ENCODE results near the gene TMEM131L.

Gene TMEM131L

GRCh38 chr4:153628796-153629315, 162.7 kb downstream of the TMEM131L start:
- DNase-seq, result no peak

GRCh38 chr4:153629776-153630175, 163.6 kb downstream of the TMEM131L start:
- DNase-seq, result no peak

GRCh38 chr4:153634738-153635353, 168.7 kb downstream of the TMEM131L start:
- DNase-seq, result no peak

GRCh38 chr4:153635846-153636245, 169.7 kb downstream of the TMEM131L start:
- no peak for DNase-seq

- DNase-seq, result no peak
Observed at GRCh38 chr4:153637201-153637600, 171.0 kb downstream of the TMEM131L start.

- DNase-seq, result no peak
Observed at GRCh38 chr4:153638011-153638410, 171.9 kb downstream of the TMEM131L start.

GRCh38 chr4:153638999-153639398, 172.8 kb downstream of the TMEM131L start:
- no peak for DNase-seq

- DNase-seq, result no peak
Observed at GRCh38 chr4:153639833-153640802, 174.0 kb downstream of the TMEM131L start.

- DNase-seq, result no peak
Observed at GRCh38 chr4:153641532-153641931, 175.4 kb downstream of the TMEM131L start.

- no peak for DNase-seq
Observed at GRCh38 chr4:153643406-153644383, 177.5 kb downstream of the TMEM131L start.

- DNase-seq, result no peak
Observed at GRCh38 chr4:153645183-153645582, 179.0 kb downstream of the TMEM131L start.

GRCh38 chr4:153646261-153646660, 180.1 kb downstream of the TMEM131L start:
- DNase-seq, result no peak

- DNase-seq, result no peak
Observed at GRCh38 chr4:153646978-153647377, 180.8 kb downstream of the TMEM131L start.

GRCh38 chr4:153647975-153648374, 181.8 kb downstream of the TMEM131L start:
- no peak for DNase-seq

- DNase-seq, result no peak
Observed at GRCh38 chr4:153649572-153649991, 183.4 kb downstream of the TMEM131L start.

GRCh38 chr4:153651116-153651515, 185.0 kb downstream of the TMEM131L start:
- peak; percentile 26 for DNase-seq

GRCh38 chr4:153651587-153651986, 185.4 kb downstream of the TMEM131L start:
- peak; percentile 77 for DNase-seq

GRCh38 chr4:153652051-153652784, 186.1 kb downstream of the TMEM131L start:
- peak; percentile 71 for DNase-seq

GRCh38 chr4:153655002-153655541, 188.9 kb downstream of the TMEM131L start:
- DNase-seq, result no peak

- DNase-seq, result peak; percentile 63
Observed at GRCh38 chr4:153655928-153656327, 189.8 kb downstream of the TMEM131L start.

GRCh38 chr4:153661215-153661822, 195.2 kb downstream of the TMEM131L start:
- DNase-seq, result no peak

All from CD4-positive, alpha-beta T cell treated with Interferon gamma for 1 hour (primary cell).